ENCODE results near the gene SGF29.
"Not testable (repeated sequence)": the region's sequence is repeated elsewhere in the genome, so short reads cannot be mapped to it uniquely, and the experiment has no call there.

- not testable (repeated sequence) for TF ChIP-seq CTCF, EZH2, EZH2phosphoT487 (IDR thresholded peaks at IDR 0.05)
Observed at GRCh38 chr16:28595451-28595850, 41.7 kb downstream of the SGF29 start.

Measured in neural progenitor cell (in vitro differentiated cells).